ENCODE data around the gene ZBP1.

Gene ZBP1

DNA sequence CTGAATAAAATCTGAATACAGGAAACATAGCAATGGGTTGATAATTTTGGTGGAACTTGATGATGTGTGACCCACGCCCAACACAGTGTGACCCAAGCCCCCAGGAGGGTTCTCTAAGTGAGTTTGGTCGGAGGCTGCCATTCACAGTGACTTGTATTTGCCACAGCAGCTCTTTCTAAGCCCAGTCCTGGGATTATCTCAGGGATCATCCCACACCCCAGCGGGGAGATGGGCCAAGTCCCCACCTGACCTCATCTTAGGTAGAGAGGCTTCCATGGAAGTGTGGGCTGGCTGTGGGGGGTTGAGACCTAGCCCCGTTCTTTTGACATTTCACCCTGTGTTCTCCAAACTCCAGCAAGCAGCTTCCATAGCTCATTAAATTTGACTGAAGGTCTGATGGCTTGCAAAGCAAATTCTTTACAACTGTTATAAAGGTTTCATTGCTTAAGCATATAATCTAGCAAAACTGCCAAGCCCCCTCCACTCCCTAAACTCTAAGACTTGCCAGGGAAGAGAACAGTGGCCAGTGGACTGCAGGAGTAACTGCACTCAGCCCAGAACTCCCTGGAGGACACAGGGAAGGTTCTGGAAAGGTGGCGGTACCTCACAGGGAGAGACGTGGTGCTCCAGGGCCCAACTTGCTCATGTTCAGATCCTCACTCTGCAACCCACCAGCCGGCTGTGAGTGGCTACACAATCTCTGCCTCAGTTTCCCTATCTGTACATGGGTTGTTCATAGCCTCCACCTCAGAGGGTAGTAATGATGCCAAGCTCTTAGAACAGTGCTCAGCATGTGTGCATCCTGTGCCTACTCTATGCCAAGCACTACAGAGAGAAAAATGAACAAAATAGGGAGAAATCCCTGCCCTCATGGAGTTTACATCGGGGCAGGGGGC lies 60.3 kb downstream of the ZBP1 start:
- DNase-seq (ENCODE audit: low spot score) = no peak

DNA sequence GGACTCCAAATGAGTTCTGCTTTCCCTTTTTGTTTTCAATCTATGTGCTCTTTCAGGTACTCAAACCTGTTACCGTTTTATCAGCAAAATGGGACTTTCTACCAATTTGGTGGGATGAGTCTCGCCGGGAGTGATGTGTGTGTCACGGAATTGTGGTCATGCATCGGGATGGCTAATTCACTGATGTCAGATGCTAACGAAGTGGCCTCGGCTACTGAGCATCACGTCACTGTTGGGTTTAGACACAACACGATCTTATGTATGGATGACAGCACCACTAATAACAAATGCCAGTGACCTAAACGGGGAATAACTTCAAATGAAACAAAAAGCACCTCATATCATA lies 61.0 kb downstream of the ZBP1 start:
- no peak for DNase-seq (ENCODE audit: low spot score)

DNA sequence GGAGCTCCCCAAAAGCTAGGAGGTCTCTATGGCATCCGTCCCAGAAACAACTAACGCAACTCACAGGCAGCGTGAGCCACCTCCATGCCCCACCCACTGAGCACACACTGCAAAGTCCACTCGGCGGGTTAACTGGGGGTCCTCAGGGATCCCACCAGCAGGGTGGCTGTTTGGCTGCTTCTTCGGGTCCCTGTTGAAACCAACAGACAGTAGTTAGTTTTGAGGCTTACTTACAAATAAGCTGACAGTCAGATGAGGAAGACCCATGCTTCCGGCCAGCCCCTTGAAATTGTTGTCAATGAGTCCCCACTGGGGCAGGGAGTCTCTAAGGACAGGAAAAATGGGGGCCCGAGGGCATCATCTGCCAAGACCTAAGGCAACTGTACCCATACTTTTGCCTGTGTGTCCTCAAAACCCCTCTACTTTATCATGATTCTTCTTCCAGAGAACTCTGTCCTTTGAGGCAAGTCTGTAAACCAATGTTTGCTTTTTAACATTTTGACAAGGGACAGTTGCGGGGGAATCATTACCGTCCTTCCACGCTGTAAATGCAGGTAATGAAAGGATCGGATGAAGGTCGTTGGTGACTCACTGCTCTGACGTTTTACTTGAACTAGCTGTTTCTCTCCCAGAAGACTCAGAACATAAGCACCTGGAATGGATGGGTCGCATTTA lies 61.5 kb downstream of the ZBP1 start:
- DNase-seq (ENCODE audit: low spot score) = no peak

DNA sequence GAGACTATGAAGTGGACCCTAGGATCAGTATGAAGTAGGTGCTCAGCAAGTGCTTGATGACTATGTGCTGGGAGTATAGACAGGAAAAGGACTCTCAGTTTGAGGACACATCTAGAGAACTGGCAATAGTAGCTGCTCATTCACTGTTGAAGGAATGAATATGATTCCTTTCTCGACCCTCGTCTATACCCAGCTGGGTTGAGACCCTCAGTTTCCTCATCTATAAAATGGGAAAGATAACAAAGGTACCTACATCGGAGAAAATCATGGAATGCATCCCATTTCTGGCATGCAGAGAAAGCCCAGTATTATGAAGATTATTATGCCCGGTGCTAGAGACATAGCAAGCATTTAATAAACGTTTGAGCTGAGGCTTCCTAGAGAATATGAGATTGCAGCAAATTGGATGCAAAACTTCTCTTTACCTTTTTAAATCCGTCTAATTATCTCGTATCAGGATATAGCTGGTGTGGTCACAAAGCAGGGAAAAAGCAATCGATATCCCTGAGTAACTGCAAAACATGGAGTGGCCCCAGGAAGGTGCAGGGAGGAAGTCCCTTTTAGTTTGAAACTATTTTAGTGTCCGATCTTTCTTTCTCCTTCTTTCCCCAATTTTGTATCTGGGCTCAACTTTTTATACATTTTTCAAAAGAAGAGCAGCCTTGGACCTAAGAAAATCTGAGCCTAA lies 62.2 kb downstream of the ZBP1 start:
- DNase-seq (ENCODE audit: low spot score) = no peak

DNA sequence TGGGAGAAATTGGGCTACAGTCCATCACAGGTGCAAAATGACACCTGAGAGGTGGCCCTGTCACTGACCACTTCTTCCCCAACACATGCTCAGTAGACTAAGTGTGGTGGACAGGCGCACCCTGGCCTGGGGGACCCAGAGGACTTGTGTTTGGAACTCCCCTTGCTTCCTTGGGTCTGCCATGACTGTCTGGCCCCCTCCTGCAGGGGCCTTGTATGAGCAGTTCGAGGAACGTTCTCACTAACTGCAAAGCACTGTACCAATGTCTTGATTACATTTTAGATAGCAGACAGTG lies 63.3 kb downstream of the ZBP1 start:
- DNase-seq (ENCODE audit: low spot score) = no peak

DNA sequence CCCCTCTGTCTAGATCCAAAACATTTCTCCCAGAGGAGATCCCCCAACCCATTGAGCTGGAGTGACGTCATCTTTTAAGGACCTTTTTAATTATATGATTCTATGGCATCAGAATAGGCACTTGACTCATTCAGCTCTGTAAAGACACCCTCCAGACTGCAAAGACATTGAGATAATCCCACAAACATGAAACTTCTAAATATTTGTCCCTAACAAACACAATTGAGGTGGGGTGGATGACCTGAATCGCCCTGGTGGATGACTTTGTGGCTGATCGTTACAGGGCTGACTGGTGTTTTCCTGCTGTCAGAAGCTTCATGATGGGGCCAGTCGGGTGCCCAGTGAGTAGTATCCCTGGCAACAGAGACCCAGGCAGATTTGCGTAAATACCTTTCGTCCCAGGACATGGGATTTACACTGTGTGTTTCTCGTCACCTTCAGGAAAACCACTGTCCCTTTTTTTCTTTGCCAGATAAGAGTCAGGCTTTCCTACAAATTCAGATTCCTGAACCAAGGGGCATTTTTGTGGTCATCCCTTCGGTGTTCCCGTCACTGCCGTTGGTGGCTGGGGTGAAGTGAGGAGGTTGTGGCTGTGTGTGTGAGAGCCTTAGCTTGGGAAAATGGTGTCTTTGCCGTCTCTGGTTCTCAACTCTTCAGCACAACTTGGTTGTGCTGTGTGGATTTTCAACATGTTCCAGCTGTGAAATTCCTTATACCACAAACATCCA lies 64.6 kb downstream of the ZBP1 start:
- no peak for DNase-seq (ENCODE audit: low spot score)

Data from SK-N-DZ (cell line).